Measurements from ENCODE around the gene GPR18.
A peak's percentile ranks its signal among the peaks of the same experiment; 100 is the strongest.

GPR18 gene

DNA sequence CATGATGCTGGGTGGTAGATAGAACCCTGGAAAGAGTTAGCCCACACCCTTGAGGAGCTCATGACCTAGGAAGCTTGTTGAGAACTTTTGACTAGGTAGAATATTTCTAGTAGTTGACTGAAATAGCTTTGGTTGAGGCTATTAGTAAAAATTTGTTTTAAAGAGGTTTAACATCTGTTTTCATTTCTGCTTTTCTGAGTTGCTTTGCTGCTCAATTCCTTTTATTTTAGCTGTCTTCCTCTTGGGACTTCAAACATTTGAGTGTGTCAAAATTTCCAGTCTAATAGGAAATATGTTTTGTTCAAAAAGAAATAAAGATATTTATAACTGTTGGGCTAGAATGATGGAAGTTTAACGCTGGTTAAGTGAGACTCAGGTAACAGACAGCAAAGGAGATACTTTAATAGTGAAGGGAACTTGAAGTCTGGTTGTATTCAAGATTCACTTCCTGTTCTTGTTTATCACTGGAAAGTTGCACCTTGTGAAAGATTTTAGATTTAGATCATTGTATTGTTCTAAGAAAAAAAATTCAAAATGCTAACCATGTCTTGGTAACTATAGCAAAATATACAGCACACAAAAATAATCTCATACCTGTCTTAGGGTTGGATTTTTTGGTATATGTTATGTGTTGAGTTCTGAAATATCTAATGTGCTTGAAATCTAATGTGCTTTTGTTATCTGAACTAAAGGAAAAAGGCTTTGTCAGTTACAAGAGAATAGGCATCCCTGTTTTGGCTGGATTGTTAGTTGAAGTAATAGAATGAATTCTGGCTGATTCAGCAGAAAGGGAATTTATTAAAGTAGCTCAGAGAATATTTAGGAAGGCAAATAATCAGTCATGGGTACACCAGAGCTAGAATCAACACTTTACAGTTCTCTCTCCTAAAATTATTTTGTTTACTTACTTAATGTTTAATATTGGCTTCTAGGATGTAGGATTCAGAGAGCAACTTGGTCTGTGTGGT, 24.4 kb upstream of the GPR18 start:
- H3K4me3 ChIP-seq (ENCODE audit: low read length) = no peak overlapping the region
- TF ChIP-seq, protein P1, sequence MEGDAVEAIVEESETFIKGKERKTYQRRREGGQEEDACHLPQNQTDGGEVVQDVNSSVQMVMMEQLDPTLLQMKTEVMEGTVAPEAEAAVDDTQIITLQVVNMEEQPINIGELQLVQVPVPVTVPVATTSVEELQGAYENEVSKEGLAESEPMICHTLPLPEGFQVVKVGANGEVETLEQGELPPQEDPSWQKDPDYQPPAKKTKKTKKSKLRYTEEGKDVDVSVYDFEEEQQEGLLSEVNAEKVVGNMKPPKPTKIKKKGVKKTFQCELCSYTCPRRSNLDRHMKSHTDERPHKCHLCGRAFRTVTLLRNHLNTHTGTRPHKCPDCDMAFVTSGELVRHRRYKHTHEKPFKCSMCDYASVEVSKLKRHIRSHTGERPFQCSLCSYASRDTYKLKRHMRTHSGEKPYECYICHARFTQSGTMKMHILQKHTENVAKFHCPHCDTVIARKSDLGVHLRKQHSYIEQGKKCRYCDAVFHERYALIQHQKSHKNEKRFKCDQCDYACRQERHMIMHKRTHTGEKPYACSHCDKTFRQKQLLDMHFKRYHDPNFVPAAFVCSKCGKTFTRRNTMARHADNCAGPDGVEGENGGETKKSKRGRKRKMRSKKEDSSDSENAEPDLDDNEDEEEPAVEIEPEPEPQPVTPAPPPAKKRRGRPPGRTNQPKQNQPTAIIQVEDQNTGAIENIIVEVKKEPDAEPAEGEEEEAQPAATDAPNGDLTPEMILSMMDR (conservative IDR thresholded peaks at IDR 0.05; ENCODE audit: low read length) = no peak
- DNase-seq (ENCODE audit: low read depth) = peak; percentile 44

DNA sequence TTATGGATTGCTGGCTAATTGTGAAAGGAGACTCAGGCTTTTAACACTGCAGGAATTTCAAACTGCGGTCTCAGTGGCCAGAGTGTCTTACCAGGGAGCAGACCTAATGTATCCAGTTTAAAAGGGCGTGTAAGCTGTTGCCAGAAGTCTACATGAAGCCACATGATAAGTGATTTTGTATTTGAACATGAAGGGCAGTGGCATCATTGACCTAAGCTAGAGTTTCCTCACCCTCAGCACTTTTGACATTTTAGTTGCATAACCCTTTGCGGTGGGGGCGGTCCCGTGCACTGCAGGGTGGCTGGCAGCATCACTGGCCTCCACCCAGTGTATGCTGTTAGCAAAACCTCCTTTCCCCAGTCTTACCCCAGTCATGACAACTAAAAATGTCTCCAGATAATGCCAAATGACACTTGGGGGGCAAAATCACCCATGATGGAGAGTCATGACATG, 23.7 kb upstream of the GPR18 start:
- H3K4me3 ChIP-seq (ENCODE audit: low read length) = no peak overlapping the region
- TF ChIP-seq, protein P1 (conservative IDR thresholded peaks at IDR 0.05; ENCODE audit: low read length) = no peak
- DNase-seq (ENCODE audit: low read depth) = peak; percentile 71

DNA sequence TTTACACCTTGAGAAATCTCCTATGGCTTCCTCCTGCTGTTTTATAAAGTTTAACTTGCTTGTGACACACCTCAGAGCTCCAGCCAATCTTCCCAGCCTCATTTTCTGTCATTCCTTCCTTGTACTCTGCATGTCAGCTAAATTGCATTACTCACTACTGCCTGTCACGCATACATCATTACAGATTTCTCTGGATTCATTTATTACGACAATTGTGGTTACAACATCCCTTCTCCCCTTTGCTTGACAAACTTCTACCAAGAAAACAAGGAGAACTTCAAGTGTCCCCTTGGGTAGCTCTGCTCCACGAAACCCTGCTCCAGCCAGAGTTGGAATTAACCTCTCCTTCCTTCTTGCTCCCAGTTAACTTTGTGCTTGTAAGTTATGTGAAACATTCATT, 22.0 kb upstream of the GPR18 start:
- DNase-seq (ENCODE audit: low read depth) = peak; percentile 85
- TF ChIP-seq, protein P1 (conservative IDR thresholded peaks at IDR 0.05; ENCODE audit: low read length) = no peak
- no peak overlapping the region for H3K4me3 ChIP-seq (ENCODE audit: low read length)

DNA sequence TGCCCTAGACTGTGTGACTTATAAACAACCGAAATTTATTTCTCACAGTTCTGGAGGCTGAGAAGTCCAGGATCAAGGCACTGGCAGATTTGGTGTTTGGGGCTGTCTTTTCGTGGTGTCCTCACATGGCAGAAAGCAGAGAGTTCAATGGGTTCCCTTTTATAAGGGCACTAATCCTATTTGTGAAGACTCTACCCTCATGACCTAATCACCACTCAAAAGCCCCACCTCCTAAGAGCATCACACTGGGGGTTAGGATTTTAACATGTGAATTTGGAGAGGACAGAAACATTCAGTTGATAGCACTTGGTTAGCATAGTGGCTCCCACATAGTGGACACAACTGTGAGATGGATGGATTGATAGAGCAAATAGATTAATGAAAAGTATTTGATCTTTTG, 21.5 kb upstream of the GPR18 start:
- H3K4me3 ChIP-seq (ENCODE audit: low read length) = no peak overlapping the region
- DNase-seq (ENCODE audit: low read depth) = no peak
- TF ChIP-seq, protein P1 (conservative IDR thresholded peaks at IDR 0.05; ENCODE audit: low read length) = no peak

DNA sequence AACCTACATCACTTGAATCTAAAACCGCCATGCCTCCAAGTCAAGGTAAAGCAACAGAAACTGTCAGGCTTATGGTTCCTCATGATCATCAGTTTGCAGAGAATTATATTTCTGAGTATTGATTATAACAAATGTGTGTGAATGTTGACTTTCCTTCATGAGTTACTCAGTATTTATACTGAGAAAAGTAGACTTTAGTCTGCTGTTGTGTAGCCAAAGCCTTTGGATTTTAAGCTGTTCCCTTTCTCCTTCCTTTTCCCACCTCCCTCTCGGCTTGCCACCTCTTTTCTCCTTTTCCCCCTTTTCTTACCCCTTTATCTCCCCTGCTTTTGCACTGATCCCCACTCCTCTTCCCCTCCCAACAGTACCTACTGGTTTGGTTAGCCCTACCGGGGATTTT, 20.7 kb upstream of the GPR18 start:
- H3K4me3 ChIP-seq (ENCODE audit: low read length) = no peak overlapping the region
- DNase-seq (ENCODE audit: low read depth) = no peak
- TF ChIP-seq, protein P1 (conservative IDR thresholded peaks at IDR 0.05; ENCODE audit: low read length) = no peak

DNA sequence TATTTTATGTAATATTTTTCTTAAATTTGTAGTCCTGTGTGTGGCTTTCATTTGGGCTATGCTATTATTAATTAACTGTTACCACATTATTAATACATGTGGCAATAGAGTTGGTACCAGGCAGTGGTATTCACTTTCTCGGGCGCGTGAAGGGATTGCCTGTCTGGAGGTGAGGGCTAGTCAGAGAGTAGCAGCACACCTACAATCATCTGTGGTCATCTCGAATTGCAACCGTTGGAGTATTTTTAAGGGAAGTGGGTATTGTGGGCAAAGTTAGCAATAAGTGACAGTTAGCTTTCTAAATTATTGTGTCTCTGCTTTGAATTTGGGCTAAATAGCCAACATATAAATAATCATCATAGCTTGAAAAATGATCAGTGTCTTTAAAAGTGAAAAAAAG, 20.0 kb upstream of the GPR18 start:
- no peak overlapping the region for H3K4me3 ChIP-seq (ENCODE audit: low read length)
- no peak for DNase-seq (ENCODE audit: low read depth)
- TF ChIP-seq, protein P1 (conservative IDR thresholded peaks at IDR 0.05; ENCODE audit: low read length) = no peak

DNA sequence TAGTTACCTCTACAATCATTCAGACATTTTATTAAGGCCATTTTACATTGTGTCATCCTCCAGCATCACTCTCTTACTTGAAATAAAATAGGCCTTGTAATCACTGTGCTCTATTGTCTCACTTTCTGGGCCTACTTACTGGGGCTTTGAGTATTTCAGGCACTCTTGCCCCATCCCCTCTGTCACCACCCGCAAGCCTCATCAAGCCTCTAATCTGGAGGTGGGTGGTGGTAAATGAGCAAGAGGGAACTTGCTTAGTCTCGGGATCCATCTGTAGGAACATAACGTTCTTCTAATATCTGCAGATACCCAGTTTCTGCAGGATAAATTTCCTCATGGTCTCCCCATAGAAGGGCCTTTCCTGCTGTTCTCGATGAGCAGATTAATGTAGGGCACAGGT, 19.4 kb upstream of the GPR18 start:
- no peak for DNase-seq (ENCODE audit: low read depth)
- TF ChIP-seq, protein P1 (conservative IDR thresholded peaks at IDR 0.05; ENCODE audit: low read length) = no peak
- no peak overlapping the region for H3K4me3 ChIP-seq (ENCODE audit: low read length)
